ENCODE data around the gene PHF21A.

DNA sequence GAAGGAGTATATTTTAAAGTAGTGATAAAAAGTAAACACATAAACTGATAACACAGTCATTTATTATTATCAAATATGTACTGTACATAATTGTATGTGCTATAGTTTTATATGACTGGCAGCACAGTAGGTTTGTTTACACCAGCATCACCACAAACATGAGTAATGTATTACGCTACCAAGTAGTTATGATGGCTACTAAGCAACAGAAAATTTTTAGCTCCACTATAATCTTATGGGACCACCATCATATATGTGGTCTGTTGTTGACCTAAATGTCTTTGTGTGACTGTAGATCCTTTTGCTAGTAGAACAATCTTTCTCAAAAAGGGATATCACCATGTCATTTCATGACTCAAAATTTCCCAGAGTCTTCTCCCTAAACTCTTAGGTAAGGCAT is 105.3 kb downstream of the PHF21A start:
- TF ChIP-seq CTCF (IDR thresholded peaks at IDR 0.05; ENCODE audit: low read depth, low read length) (no peak), EZH2phosphoT487 (IDR thresholded peaks at IDR 0.05; ENCODE audit: low read depth) (no peak)

All from OCI-LY3 (cell line).